ENCODE measurements around the gene C17orf114.

C17orf114 gene

DNA sequence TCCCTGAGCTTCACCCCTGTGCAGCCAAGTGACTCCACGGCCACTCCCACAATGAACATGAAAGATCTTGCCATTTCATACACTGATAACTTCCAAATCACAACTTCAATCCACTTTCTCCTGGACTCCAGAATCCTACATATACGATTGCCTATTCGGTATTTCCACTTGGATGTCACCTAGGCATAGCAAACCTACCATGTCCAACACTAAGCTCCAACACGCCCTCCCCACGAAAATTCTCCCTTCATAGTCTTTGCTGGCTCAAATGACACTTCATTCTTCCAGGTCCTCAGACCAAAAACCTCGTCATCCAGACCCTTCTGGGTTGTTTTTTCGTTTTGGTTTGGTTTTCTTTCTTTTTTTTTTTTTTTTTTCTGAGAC lies 11.4 kb downstream of the C17orf114 start:
- 0 out of 2 replicates have a peak, but pooled peaks have one; percentile 6 for TF ChIP-seq ZNF600 (tag by site-specific recombination; IDR thresholded peaks at IDR 0.05)
- TF ChIP-seq HIC1 (tag by site-specific recombination; IDR thresholded peaks at IDR 0.05) = no peak
- no peak for TF ChIP-seq RBAK (tag by site-specific recombination; IDR thresholded peaks at IDR 0.05)
- no peak for TF ChIP-seq ZNF473 (tag by site-specific recombination; IDR thresholded peaks at IDR 0.05)
- TF ChIP-seq ZNF529 (tag by site-specific recombination; IDR thresholded peaks at IDR 0.05; ENCODE audit: insufficient replicate concordance) = no peak
- TF ChIP-seq ZNF521 (tag by site-specific recombination; IDR thresholded peaks at IDR 0.05) = no peak
- TF ChIP-seq ZNF175 (tag by site-specific recombination; IDR thresholded peaks at IDR 0.05) = no peak
- no peak for TF ChIP-seq ZNF350 (tag by site-specific recombination; IDR thresholded peaks at IDR 0.05)
- peak; percentile 96 for TF ChIP-seq ZBTB17 (tag by site-specific recombination; IDR thresholded peaks at IDR 0.05)
- TF ChIP-seq REPIN1 (tag by site-specific recombination; IDR thresholded peaks at IDR 0.05; ENCODE audit: low read depth) = no peak
- no peak for TF ChIP-seq ZNF114 (tag by site-specific recombination; IDR thresholded peaks at IDR 0.05)
- TF ChIP-seq, protein P1, sequence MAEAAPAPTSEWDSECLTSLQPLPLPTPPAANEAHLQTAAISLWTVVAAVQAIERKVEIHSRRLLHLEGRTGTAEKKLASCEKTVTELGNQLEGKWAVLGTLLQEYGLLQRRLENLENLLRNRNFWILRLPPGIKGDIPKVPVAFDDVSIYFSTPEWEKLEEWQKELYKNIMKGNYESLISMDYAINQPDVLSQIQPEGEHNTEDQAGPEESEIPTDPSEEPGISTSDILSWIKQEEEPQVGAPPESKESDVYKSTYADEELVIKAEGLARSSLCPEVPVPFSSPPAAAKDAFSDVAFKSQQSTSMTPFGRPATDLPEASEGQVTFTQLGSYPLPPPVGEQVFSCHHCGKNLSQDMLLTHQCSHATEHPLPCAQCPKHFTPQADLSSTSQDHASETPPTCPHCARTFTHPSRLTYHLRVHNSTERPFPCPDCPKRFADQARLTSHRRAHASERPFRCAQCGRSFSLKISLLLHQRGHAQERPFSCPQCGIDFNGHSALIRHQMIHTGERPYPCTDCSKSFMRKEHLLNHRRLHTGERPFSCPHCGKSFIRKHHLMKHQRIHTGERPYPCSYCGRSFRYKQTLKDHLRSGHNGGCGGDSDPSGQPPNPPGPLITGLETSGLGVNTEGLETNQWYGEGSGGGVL (tag by site-specific recombination; IDR thresholded peaks at IDR 0.05) = no peak
- no peak for TF ChIP-seq ZNF580 (tag by site-specific recombination; IDR thresholded peaks at IDR 0.05)
- no peak for TF ChIP-seq ZBTB48 (tag by site-specific recombination; IDR thresholded peaks at IDR 0.05)
- POLR2A ChIA-PET = interaction anchor here (0.6 to 3.8 kb wide), 23 partner anchors 8 to 205 kb away, joined by 3 to 31 read pairs (median 5); partner anchors contain the start of genes ARRB2, CHRNE, CXCL16 and MED11
- peak overlapping the region; percentile 62 for H3K4me3 ChIP-seq (ENCODE audit: low read depth, low read length)
- CTCF ChIA-PET = interaction anchor here (0.6 to 4.9 kb wide), 30 partner anchors 8 to 225 kb away, joined by 3 to 37 read pairs (median 5); partner anchors contain the start of genes ARRB2, MED11, PELP1 and PLD2
- H3K27ac ChIP-seq (ENCODE audit: extremely low read depth, low read depth, low read length) = peak overlapping the region; percentile 96
- no peaks in the 10 kb centered on the region for H3K36me3 ChIP-seq (ENCODE audit: control insufficient read depth in 2 of 2, insufficient read depth in 1 of 2, low read length in 2 of 2)
- peaks cover 4% of the 10 kb centered on the region for H3K4me1 ChIP-seq (ENCODE audit: control insufficient read depth, insufficient read depth, low read length)
- H3K9me3 ChIP-seq (ENCODE audit: control insufficient read depth, insufficient read depth, low read depth, low read length) = no peaks in the 10 kb centered on the region

- POLR2A ChIA-PET = interaction anchor here (0.5 to 3.8 kb wide), 27 partner anchors 9 to 235 kb away, joined by 3 to 31 read pairs (median 4); partner anchors contain the start of genes ARRB2, CHRNE, CXCL16 and MED11
- Histone ChIP-seq H3K9me3 (ENCODE audit: control insufficient read depth, insufficient read depth, low read depth, low read length) (no peaks in the 10 kb centered on the region), H3K4me1 (ENCODE audit: control insufficient read depth, insufficient read depth, low read length) (peaks cover 4% of the 10 kb centered on the region), H3K36me3 (ENCODE audit: control insufficient read depth in 2 of 2, insufficient read depth in 1 of 2, low read length in 2 of 2) (no peaks in the 10 kb centered on the region), H3K4me3 (ENCODE audit: low read depth, low read length) (peak overlapping the region; percentile 62), H3K27ac (ENCODE audit: extremely low read depth, low read depth, low read length) (peak overlapping the region; percentile 96)
- CTCF ChIA-PET = interaction anchor here (0.6 to 4.9 kb wide), 47 partner anchors 9 to 845 kb away, joined by 3 to 37 read pairs (median 4); partner anchors contain the start of genes ARRB2, MED11, PELP1 and PLD2
- TF ChIP-seq ZBTB8A (tag by site-specific recombination; IDR thresholded peaks at IDR 0.05) = peak; percentile 88
- TF ChIP-seq ZNF10 (tag by site-specific recombination; IDR thresholded peaks at IDR 0.05) = peak; percentile 39
- peak; percentile 11; the same call in 1 of the 2 replicates for TF ChIP-seq ZNF184 (tag by site-specific recombination; IDR thresholded peaks at IDR 0.05)
- 0 out of 2 replicates have a peak, but pooled peaks have one; percentile 47 for TF ChIP-seq ZNF148 (tag by site-specific recombination; IDR thresholded peaks at IDR 0.05; ENCODE audit: borderline replicate concordance)
- peak; percentile 34; the same call in 1 of the 2 replicates for TF ChIP-seq ZNF513 (tag by site-specific recombination; IDR thresholded peaks at IDR 0.05)
- peak; percentile 17; the same call in 1 of the 2 replicates for TF ChIP-seq TSHZ1 (tag by site-specific recombination; IDR thresholded peaks at IDR 0.05; ENCODE audit: borderline replicate concordance)
Observed at GRCh38 chr17:4789951-4790704, 12.0 kb downstream of the C17orf114 start.

Measured in HEK293 (cell line).